ENCODE measurements around the gene TOX4.

TOX4 gene

GRCh38 chr14:21523203-21523602 is 46.2 kb downstream of the TOX4 start:
- TF ChIP-seq CTCF (conservative IDR thresholded peaks at IDR 0.05; ENCODE audit: low read length) (no peak), EZH2phosphoT487 (IDR thresholded peaks at IDR 0.05; ENCODE audit: borderline replicate concordance) (no peak)
- H3K9me2 ChIP-seq (replicated peaks; ENCODE audit: low read depth, low read length) = no peaks in the 10 kb centered on the region
- H3K9ac ChIP-seq (ENCODE audit: low read depth, low read length, poor library complexity, severe bottlenecking) = no peak overlapping the region
- no peak overlapping the region for H2AFZ ChIP-seq (ENCODE audit: low read length)
- no peaks in the 10 kb centered on the region for H3K79me2 ChIP-seq (ENCODE audit: insufficient read depth, low read length)
- H3K4me1 ChIP-seq (ENCODE audit: insufficient read depth, low read length, poor library complexity, severe bottlenecking) = peaks cover 13% of the 10 kb centered on the region
- H3K4me2 ChIP-seq (ENCODE audit: low read depth, low read length, poor library complexity, severe bottlenecking) = no peak overlapping the region
- H3K36me3 ChIP-seq (ENCODE audit: insufficient read depth, low read length) = no peaks in the 10 kb centered on the region
- no peaks in the 10 kb centered on the region for H4K20me1 ChIP-seq (ENCODE audit: insufficient read depth, low read length, poor library complexity, severe bottlenecking)
- H3K4me3 ChIP-seq (ENCODE audit: low read length, poor library complexity, severe bottlenecking) = no peak overlapping the region
- H3F3A ChIP-seq (ENCODE audit: low read depth) = no peaks in the 10 kb centered on the region
- peaks cover 4% of the 10 kb centered on the region for H3K27me3 ChIP-seq (ENCODE audit: insufficient read depth, low read length, poor library complexity, severe bottlenecking)
- no peaks in the 10 kb centered on the region for H3K9me3 ChIP-seq (ENCODE audit: insufficient read depth, low read depth, low read length)

DNA sequence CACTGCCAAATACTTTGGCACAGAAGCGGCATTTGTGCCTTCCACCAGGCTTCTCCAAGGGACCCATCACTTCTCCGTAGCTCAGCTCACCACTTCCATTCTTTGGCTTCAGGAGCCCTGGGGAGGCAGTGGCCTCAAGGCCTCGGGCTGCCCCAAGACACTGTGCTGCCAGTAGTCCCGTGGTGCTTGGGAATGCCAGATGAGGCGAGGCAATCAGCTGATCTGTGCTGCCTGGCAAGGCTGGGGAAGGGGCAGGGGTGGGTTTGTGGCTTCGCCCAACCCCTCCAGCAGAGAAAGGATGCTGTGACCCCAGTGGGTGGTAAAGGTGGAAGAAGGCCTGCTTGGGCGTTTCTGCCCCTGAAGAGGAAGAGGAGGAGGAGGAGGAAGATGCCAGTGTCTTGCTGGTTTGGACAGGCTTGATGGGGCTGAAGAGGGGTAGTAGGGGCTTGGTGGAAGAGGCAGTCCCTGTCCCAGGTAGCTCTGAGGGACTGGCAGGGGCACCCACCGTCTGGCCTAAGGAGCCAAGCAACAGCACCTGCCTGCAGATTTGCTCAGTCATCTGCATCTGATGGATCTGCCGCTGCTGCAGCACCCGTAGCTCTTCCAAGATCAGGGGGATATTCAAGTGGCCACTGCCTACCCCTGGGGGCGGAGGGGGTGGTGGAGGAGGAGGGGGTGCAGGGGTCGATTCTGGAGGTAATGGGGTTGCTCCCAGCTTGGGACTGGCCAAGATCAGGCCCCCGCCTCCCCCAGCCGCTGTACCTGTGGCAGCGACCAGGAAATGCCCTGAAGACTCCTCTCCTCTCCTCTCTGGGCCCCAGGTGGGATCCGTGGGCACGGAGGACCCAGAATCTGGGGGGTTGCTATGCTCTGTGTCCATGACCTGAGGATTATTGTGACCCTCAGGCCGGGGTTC is 47.8 kb downstream of the TOX4 start:
- H3K27me3 ChIP-seq (ENCODE audit: insufficient read depth, low read length, poor library complexity, severe bottlenecking) = peaks cover 4% of the 10 kb centered on the region
- no peaks in the 10 kb centered on the region for H3K36me3 ChIP-seq (ENCODE audit: insufficient read depth, low read length)
- peak overlapping the region; percentile 70 for H3K9ac ChIP-seq (ENCODE audit: low read depth, low read length, poor library complexity, severe bottlenecking)
- no peaks in the 10 kb centered on the region for H3K9me2 ChIP-seq (replicated peaks; ENCODE audit: low read depth, low read length)
- no peaks in the 10 kb centered on the region for H3K79me2 ChIP-seq (ENCODE audit: insufficient read depth, low read length)
- peak overlapping the region; percentile 75 for H3K4me2 ChIP-seq (ENCODE audit: low read depth, low read length, poor library complexity, severe bottlenecking)
- H4K20me1 ChIP-seq (ENCODE audit: insufficient read depth, low read length, poor library complexity, severe bottlenecking) = no peaks in the 10 kb centered on the region
- peaks cover 13% of the 10 kb centered on the region for H3K4me1 ChIP-seq (ENCODE audit: insufficient read depth, low read length, poor library complexity, severe bottlenecking)
- H2AFZ ChIP-seq (ENCODE audit: low read length) = no peak overlapping the region
- TF ChIP-seq EZH2phosphoT487 (IDR thresholded peaks at IDR 0.05; ENCODE audit: borderline replicate concordance) (no peak), CTCF (conservative IDR thresholded peaks at IDR 0.05; ENCODE audit: low read length) (no peak)
- no peaks in the 10 kb centered on the region for H3K9me3 ChIP-seq (ENCODE audit: insufficient read depth, low read depth, low read length)
- no peaks in the 10 kb centered on the region for H3F3A ChIP-seq (ENCODE audit: low read depth)
- peak overlapping the region; percentile 86 for H3K4me3 ChIP-seq (ENCODE audit: low read length, poor library complexity, severe bottlenecking)

- peaks cover 13% of the 10 kb centered on the region for H3K4me1 ChIP-seq (ENCODE audit: insufficient read depth, low read length, poor library complexity, severe bottlenecking)
- H3K27me3 ChIP-seq (ENCODE audit: insufficient read depth, low read length, poor library complexity, severe bottlenecking) = no peaks in the 10 kb centered on the region
- H3K9me3 ChIP-seq (ENCODE audit: insufficient read depth, low read depth, low read length) = no peaks in the 10 kb centered on the region
- H3K9ac ChIP-seq (ENCODE audit: low read depth, low read length, poor library complexity, severe bottlenecking) = peak overlapping the region; percentile 70
- H3K79me2 ChIP-seq (ENCODE audit: insufficient read depth, low read length) = no peaks in the 10 kb centered on the region
- no peaks in the 10 kb centered on the region for H3K36me3 ChIP-seq (ENCODE audit: insufficient read depth, low read length)
- TF ChIP-seq CTCF (conservative IDR thresholded peaks at IDR 0.05; ENCODE audit: low read length) (no peak), EZH2phosphoT487 (IDR thresholded peaks at IDR 0.05; ENCODE audit: borderline replicate concordance) (no peak)
- H2AFZ ChIP-seq (ENCODE audit: low read length) = peak overlapping the region; percentile 99; the same call in 1 of the 2 replicates
- H3F3A ChIP-seq (ENCODE audit: low read depth) = no peaks in the 10 kb centered on the region
- H3K4me2 ChIP-seq (ENCODE audit: low read depth, low read length, poor library complexity, severe bottlenecking) = peak overlapping the region; percentile 75
- peak overlapping the region; percentile 86 for H3K4me3 ChIP-seq (ENCODE audit: low read length, poor library complexity, severe bottlenecking)
- no peaks in the 10 kb centered on the region for H3K9me2 ChIP-seq (replicated peaks; ENCODE audit: low read depth, low read length)
- no peaks in the 10 kb centered on the region for H4K20me1 ChIP-seq (ENCODE audit: insufficient read depth, low read length, poor library complexity, severe bottlenecking)
These were observed 48.6 kb downstream of the TOX4 start for GRCh38 chr14:21525571-21525961.

Measured in Loucy (cell line).